Nephron (organoid): ENCODE results near the gene PPFIBP1.
"Not testable (repeated sequence)": the region's sequence is repeated elsewhere in the genome, so short reads cannot be mapped to it uniquely, and the experiment has no call there.

ENCODE experiments used
- H3K27ac Mint-ChIP-seq, 3 experiments: 2 replicates each; pipeline ENCODE4 v1.8.0; 2020; ENCODE audit warnings: mixed read lengths in 3 of 3, mild to moderate bottlenecking in 2 of 3, moderate library complexity in 1 of 3
- H3K27me3 Mint-ChIP-seq: 2 replicates; pipeline ENCODE4 v1.8.0; 2021; ENCODE audit warnings: low read depth, mild to moderate bottlenecking, moderate library complexity, mixed read lengths
- H3K36me3 Mint-ChIP-seq: 2 replicates; pipeline ENCODE4 v1.8.0; 2020; ENCODE audit warnings: low read depth, mixed read lengths
- H3K4me1 Mint-ChIP-seq: 2 replicates; pipeline ENCODE4 v1.8.0; 2020; ENCODE audit warnings: mixed read lengths
- H3K4me3 Mint-ChIP-seq, 3 experiments: 2 replicates each; pipeline ENCODE4 v1.8.0; 2020; ENCODE audit warnings: mild to moderate bottlenecking in 3 of 3, mixed read lengths in 3 of 3, moderate library complexity in 2 of 3
- H3K9me3 Mint-ChIP-seq: 2 replicates; pipeline ENCODE4 v1.8.0; 2020; ENCODE audit warnings: mixed read lengths
- TF ChIP-seq, protein P1 (sequence below), 3 experiments: fragments of 200-600 bp; sonication (generic); IDR thresholded peaks; one replicate each; pipeline ENCODE4 v1.5.0; 2021; ENCODE audit warnings: antibody characterized with exemption in 3 of 3; ENCODE audit not compliant: unreplicated experiment in 3 of 3

Gene PPFIBP1

GRCh38 chr12:27637524-27637923 is 113.5 kb downstream of the PPFIBP1 start:
- H3K36me3 Mint-ChIP-seq: peaks cover 32% of the 10 kb centered on the region
- TF ChIP-seq, protein P1, sequence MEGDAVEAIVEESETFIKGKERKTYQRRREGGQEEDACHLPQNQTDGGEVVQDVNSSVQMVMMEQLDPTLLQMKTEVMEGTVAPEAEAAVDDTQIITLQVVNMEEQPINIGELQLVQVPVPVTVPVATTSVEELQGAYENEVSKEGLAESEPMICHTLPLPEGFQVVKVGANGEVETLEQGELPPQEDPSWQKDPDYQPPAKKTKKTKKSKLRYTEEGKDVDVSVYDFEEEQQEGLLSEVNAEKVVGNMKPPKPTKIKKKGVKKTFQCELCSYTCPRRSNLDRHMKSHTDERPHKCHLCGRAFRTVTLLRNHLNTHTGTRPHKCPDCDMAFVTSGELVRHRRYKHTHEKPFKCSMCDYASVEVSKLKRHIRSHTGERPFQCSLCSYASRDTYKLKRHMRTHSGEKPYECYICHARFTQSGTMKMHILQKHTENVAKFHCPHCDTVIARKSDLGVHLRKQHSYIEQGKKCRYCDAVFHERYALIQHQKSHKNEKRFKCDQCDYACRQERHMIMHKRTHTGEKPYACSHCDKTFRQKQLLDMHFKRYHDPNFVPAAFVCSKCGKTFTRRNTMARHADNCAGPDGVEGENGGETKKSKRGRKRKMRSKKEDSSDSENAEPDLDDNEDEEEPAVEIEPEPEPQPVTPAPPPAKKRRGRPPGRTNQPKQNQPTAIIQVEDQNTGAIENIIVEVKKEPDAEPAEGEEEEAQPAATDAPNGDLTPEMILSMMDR (IDR thresholded peaks at IDR 0.05; ENCODE audit: unreplicated experiment in 3 of 3): no peak
- no peaks in the 10 kb centered on the region for H3K9me3 Mint-ChIP-seq
- H3K27ac Mint-ChIP-seq: no peak overlapping the region
- H3K27me3 Mint-ChIP-seq: no peaks in the 10 kb centered on the region
- H3K4me1 Mint-ChIP-seq: peaks cover 30% of the 10 kb centered on the region
- H3K4me3 Mint-ChIP-seq: no peak overlapping the region

GRCh38 chr12:27639265-27639664 is 115.3 kb downstream of the PPFIBP1 start:
- Mint-ChIP-seq H3K27me3 (no peaks in the 10 kb centered on the region), H3K4me3 (no peak overlapping the region), H3K4me1 (peaks cover 34% of the 10 kb centered on the region), H3K36me3 (peaks cover 24% of the 10 kb centered on the region), H3K27ac (no peak overlapping the region), H3K9me3 (no peaks in the 10 kb centered on the region)
- TF ChIP-seq, protein P1 (IDR thresholded peaks at IDR 0.05; ENCODE audit: unreplicated experiment in 3 of 3): no peak

- H3K27ac Mint-ChIP-seq: peak overlapping the region; percentile 24 to 84 (median 60)
- not testable (repeated sequence) for H3K4me3 Mint-ChIP-seq
Observed at GRCh38 chr12:27640566-27641200, 116.7 kb downstream of the PPFIBP1 start.

GRCh38 chr12:27642361-27642760 is 118.4 kb downstream of the PPFIBP1 start:
- H3K4me3 Mint-ChIP-seq, H3K27me3 Mint-ChIP-seq, H3K9me3 Mint-ChIP-seq: not testable (repeated sequence)
- Mint-ChIP-seq H3K27ac (peak overlapping the region in 1 of 3 experiments; percentile 22), H3K36me3 (peaks cover 20% of the 10 kb centered on the region), H3K4me1 (peaks cover 46% of the 10 kb centered on the region)

More at GRCh38 chr12:27640566-27641200, 116.7 kb downstream of the PPFIBP1 start:
- Mint-ChIP-seq H3K36me3 (peaks cover 18% of the 10 kb centered on the region), H3K4me1 (peaks cover 42% of the 10 kb centered on the region)
- H3K9me3 Mint-ChIP-seq, H3K27me3 Mint-ChIP-seq: not testable (repeated sequence)

- H3K4me1 Mint-ChIP-seq: peaks cover 46% of the 10 kb centered on the region
- not testable (repeated sequence) for H3K27me3 Mint-ChIP-seq, H3K27ac Mint-ChIP-seq, H3K9me3 Mint-ChIP-seq, H3K4me3 Mint-ChIP-seq
- peaks cover 23% of the 10 kb centered on the region for H3K36me3 Mint-ChIP-seq
Observed at GRCh38 chr12:27642892-27643291, 118.9 kb downstream of the PPFIBP1 start.

DNA sequence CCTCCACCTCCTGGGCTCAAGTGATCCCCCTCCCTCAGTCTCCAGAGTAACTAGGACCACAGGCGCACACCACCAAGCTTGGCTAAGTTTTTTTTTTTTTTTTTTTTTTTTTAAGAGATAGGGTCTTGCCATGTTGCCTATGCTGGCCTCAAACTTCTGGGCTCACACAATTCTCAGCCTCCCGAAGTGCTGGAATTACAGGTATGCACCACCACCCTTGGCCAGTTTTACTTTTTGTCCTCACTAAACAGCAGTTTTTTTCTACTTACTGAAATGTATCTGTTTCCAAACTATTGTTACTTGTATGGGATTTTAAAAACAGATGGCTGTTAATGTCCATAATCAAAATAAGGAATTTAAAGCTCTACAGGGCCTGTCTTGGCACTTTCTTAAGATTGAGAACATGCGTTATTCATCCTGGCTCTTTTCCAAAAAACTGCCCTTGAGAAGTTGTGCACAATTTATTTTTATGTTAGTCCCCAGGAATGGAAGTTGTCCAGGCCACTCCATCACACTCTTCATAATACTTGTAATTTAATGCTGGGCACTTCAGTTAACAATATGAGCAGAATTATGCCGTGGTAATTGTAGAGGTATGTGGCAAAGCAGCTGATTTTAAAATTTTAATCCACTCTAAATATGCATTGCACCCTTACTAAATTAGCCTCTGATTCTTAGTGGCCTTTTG is 120.3 kb downstream of the PPFIBP1 start:
- Mint-ChIP-seq H3K4me3 (no peak overlapping the region), H3K27me3 (no peaks in the 10 kb centered on the region), H3K4me1 (peaks cover 46% of the 10 kb centered on the region), H3K9me3 (no peaks in the 10 kb centered on the region), H3K36me3 (peaks cover 36% of the 10 kb centered on the region), H3K27ac (peak overlapping the region; percentile 66 to 86 (median 81))
- TF ChIP-seq, protein P1 (IDR thresholded peaks at IDR 0.05; ENCODE audit: unreplicated experiment in 3 of 3): no peak

DNA sequence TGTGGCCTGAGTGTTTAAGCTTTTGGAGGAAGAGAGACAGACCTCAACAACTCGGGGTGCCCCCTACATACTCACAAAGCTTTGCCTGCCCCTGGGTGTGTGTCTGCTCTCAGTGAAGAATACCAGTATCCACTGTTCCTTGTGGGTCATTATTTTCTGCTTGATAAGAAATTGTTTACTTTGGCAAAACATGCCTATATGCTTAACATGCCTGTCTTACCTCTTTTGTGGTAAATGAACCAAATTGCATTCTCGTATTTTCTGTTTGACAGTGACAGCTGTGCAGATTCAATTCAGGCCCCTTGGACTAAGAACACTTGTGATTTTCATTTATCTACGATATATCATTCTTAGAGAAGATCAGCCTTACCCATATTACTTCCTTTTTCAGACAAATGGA is 121.7 kb downstream of the PPFIBP1 start:
- Mint-ChIP-seq H3K27me3 (no peaks in the 10 kb centered on the region), H3K27ac (peak overlapping the region; percentile 66 to 86 (median 81)), H3K9me3 (no peaks in the 10 kb centered on the region), H3K4me3 (peak overlapping the region in 1 of 3 experiments; percentile 6), H3K36me3 (peaks cover 36% of the 10 kb centered on the region), H3K4me1 (peaks cover 35% of the 10 kb centered on the region)
- TF ChIP-seq, protein P1 (IDR thresholded peaks at IDR 0.05; ENCODE audit: unreplicated experiment in 3 of 3): no peak
